CD8-positive, alpha-beta memory T cell (primary cell): ENCODE data around the gene MAP4K1. TPM values are rescaled to one million over a fixed set of nuclear protein-coding genes. Genes with fewer than 3 reads are reported as not detected.
A peak's percentile ranks its signal among the peaks of the same experiment; 100 is the strongest.
"Not testable (repeated sequence)": the region's sequence is repeated elsewhere in the genome, so short reads cannot be mapped to it uniquely, and the experiment has no call there.

Experiments
- CTCF ChIA-PET: fragments of 350-600 bp; sonication (Branson Sonifier 250); formaldehyde crosslinking; loops from one replicate; lab custom pipeline; 2021; ENCODE audit warnings: antibody characterized with exemption; lab: Charles Lee
- POLR2A ChIA-PET: fragments of 350-600 bp; sonication (Branson Sonifier 250); formaldehyde crosslinking; loops from one replicate; lab custom pipeline; 2021; ENCODE audit warnings: antibody characterized with exemption; lab: Charles Lee
- DNase-seq, 5 donors: peaks; one replicate each; pipeline versions ENCODE4 v3.0.0 to v3.0.0-alpha.2; 2020 to 2022; ENCODE audit warnings: mixed read lengths in 1 of 5
- H3K27ac ChIP-seq: one replicate; pipeline ENCODE4 v1.7.0; 2013; ENCODE audit warnings: low read depth, mild to moderate bottlenecking, low read length, moderate library complexity
- H3K27me3 ChIP-seq: 2 replicates; pipeline ENCODE4 v1.7.0; 2013; ENCODE audit warnings: low read length, mild to moderate bottlenecking; ENCODE audit not compliant: insufficient read depth, poor library complexity, severe bottlenecking
- H3K36me3 ChIP-seq: 2 replicates; pipeline ENCODE4 v1.7.0; 2013; ENCODE audit warnings: mild to moderate bottlenecking, low read length, moderate library complexity; ENCODE audit not compliant: insufficient read depth
- H3K4me1 ChIP-seq: 2 replicates; pipeline ENCODE4 v1.7.0; 2013; ENCODE audit warnings: mild to moderate bottlenecking, low read length, moderate library complexity; ENCODE audit not compliant: insufficient read depth
- H3K4me3 ChIP-seq: 2 replicates; pipeline ENCODE4 v1.7.0; 2013; ENCODE audit warnings: mild to moderate bottlenecking, low read length
- H3K9me3 ChIP-seq: 2 replicates; pipeline ENCODE4 v1.7.0; 2013; ENCODE audit warnings: mild to moderate bottlenecking, low read length
- H3K27ac Mint-ChIP-seq, 8 donors: one replicate each; pipeline ENCODE4 v1.8.0; 2020 to 2021; ENCODE audit warnings: mixed read lengths in 8 of 8, mild to moderate bottlenecking in 6 of 8, inconsistent platforms in 3 of 8, moderate library complexity in 3 of 8
- H3K27me3 Mint-ChIP-seq, 2 donors: one replicate each; pipeline ENCODE4 v1.8.0; 2020 to 2021; ENCODE audit warnings: mixed read lengths in 2 of 2, mild to moderate bottlenecking in 1 of 2, moderate library complexity in 1 of 2
- H3K36me3 Mint-ChIP-seq, 3 donors: one replicate each; pipeline ENCODE4 v1.8.0; 2020 to 2021; ENCODE audit warnings: mixed read lengths in 3 of 3, inconsistent platforms in 1 of 3, mild to moderate bottlenecking in 1 of 3
- H3K4me1 Mint-ChIP-seq, 3 donors: one replicate each; pipeline ENCODE4 v1.8.0; 2020 to 2021; ENCODE audit warnings: mixed read lengths in 3 of 3, inconsistent platforms in 1 of 3, mild to moderate bottlenecking in 1 of 3
- H3K4me3 Mint-ChIP-seq, 7 donors: one replicate each; pipeline ENCODE4 v1.8.0; 2020 to 2021; ENCODE audit warnings: mixed read lengths in 7 of 7, mild to moderate bottlenecking in 6 of 7, moderate library complexity in 4 of 7, inconsistent platforms in 2 of 7
- H3K9me3 Mint-ChIP-seq, 5 donors: one replicate each; pipeline ENCODE4 v1.8.0; 2020 to 2022; ENCODE audit warnings: mixed read lengths in 5 of 5, mild to moderate bottlenecking in 3 of 5, moderate library complexity in 2 of 5, inconsistent platforms in 1 of 5
- polyA plus RNA-seq: library from polyadenylated mRNA; unstranded; fragments of 300-500 nt; fragmentation: Illumina TruSeq; gene quantifications from one replicate; pipeline ENCODE4 v1.2.3, GENCODE V29; 2021
- total RNA-seq, 2 experiments: library from RNA; stranded (reverse); gene quantifications; one replicate each; pipeline ENCODE4 v1.2.3, GENCODE V29; 2021

Gene MAP4K1
- total and polyA plus RNA-seq, 3 experiments from 2014 or later, result 161 to 178 (median 162) TPM

GRCh38 chr19:38562096-38562495, 55.7 kb downstream of the MAP4K1 start:
- no peaks in the 10 kb centered on the region for H3K36me3 ChIP-seq
- no peak overlapping the region for H3K4me3 ChIP-seq
- Mint-ChIP-seq H3K36me3 (no peaks in the 10 kb centered on the region), H3K4me3 (peak overlapping the region in 6 of 7 donors; percentile 52 to 79 (median 62)), H3K27me3 (peaks cover 0 to 3% of the 10 kb centered on the region in 2 donors), H3K9me3 (no peaks in the 10 kb centered on the region), H3K4me1 (peaks cover 45 to 73% (median 61%) of the 10 kb centered on the region in 3 donors), H3K27ac (peak overlapping the region in 7 of 8 donors; percentile 0 to 90 (median 73))
- ChIA-PET POLR2A (no interaction called here), CTCF (interaction anchor here (1.2 to 1.4 kb wide), 2 partner anchors 17 to 72 kb away, joined by 4 read pairs; no protein-coding TSS in a partner anchor)
- no peaks in the 10 kb centered on the region for H3K9me3 ChIP-seq
- no peak for DNase-seq
- no peak overlapping the region for H3K27ac ChIP-seq
- H3K4me1 ChIP-seq, result peaks cover 21% of the 10 kb centered on the region
- no peaks in the 10 kb centered on the region for H3K27me3 ChIP-seq

GRCh38 chr19:38561658-38562057, 56.1 kb downstream of the MAP4K1 start:
- Histone ChIP-seq H3K4me3 (no peak overlapping the region), H3K9me3 (no peaks in the 10 kb centered on the region), H3K27me3 (no peaks in the 10 kb centered on the region), H3K36me3 (no peaks in the 10 kb centered on the region), H3K27ac (no peak overlapping the region), H3K4me1 (peaks cover 26% of the 10 kb centered on the region)
- H3K27ac Mint-ChIP-seq, result peak overlapping the region in 7 of 8 donors; percentile 0 to 94 (median 70)
- POLR2A ChIA-PET, result no interaction called here
- H3K36me3 Mint-ChIP-seq, result no peaks in the 10 kb centered on the region
- peaks cover 49 to 77% (median 65%) of the 10 kb centered on the region in 3 donors for H3K4me1 Mint-ChIP-seq
- CTCF ChIA-PET, result interaction anchor here (1.2 to 1.4 kb wide), 2 partner anchors 17 to 73 kb away, joined by 4 read pairs; no protein-coding TSS in a partner anchor
- H3K27me3 Mint-ChIP-seq, result peaks cover 0 to 3% of the 10 kb centered on the region in 2 donors
- H3K4me3 Mint-ChIP-seq, result peak overlapping the region; percentile 40 to 79 (median 62)
- H3K9me3 Mint-ChIP-seq, result no peaks in the 10 kb centered on the region
- no peak for DNase-seq

- peaks cover 51 to 79% (median 68%) of the 10 kb centered on the region in 3 donors for H3K4me1 Mint-ChIP-seq
- Histone ChIP-seq H3K9me3 (no peaks in the 10 kb centered on the region), H3K4me3 (no peak overlapping the region), H3K4me1 (peaks cover 31% of the 10 kb centered on the region), H3K27ac (no peak overlapping the region), H3K27me3 (no peaks in the 10 kb centered on the region), H3K36me3 (no peaks in the 10 kb centered on the region)
- DNase-seq, result no peak
- H3K4me3 Mint-ChIP-seq, result peak overlapping the region in 3 of 7 donors; percentile 40 to 79 (median 63)
- ChIA-PET POLR2A (interaction anchor here (0.6 kb wide), 2 partner anchors 57 to 87 kb away, joined by 3 read pairs; no protein-coding TSS in a partner anchor), CTCF (interaction anchor here (1.2 to 1.4 kb wide), 2 partner anchors 18 to 73 kb away, joined by 4 read pairs; no protein-coding TSS in a partner anchor)
- no peaks in the 10 kb centered on the region for H3K9me3 Mint-ChIP-seq
- peak overlapping the region in 3 of 8 donors; percentile 61 to 90 (median 73) for H3K27ac Mint-ChIP-seq
- H3K36me3 Mint-ChIP-seq, result no peaks in the 10 kb centered on the region
- peaks cover 0 to 3% of the 10 kb centered on the region in 2 donors for H3K27me3 Mint-ChIP-seq
Measured at GRCh38 chr19:38561053-38561606, 56.6 kb downstream of the MAP4K1 start.

- Mint-ChIP-seq H3K9me3 (no peaks in the 10 kb centered on the region), H3K4me3 (peak overlapping the region; percentile 64 to 84 (median 77)), H3K27ac (peak overlapping the region; percentile 73 to 92 (median 86))
Measured at GRCh38 chr19:38559428-38560401, 58.0 kb downstream of the MAP4K1 start.

GRCh38 chr19:38558933-38559332, 58.8 kb downstream of the MAP4K1 start:
- Mint-ChIP-seq H3K27ac (peak overlapping the region in 7 of 8 donors; percentile 44 to 91 (median 83)), H3K4me3 (peak overlapping the region in 5 of 7 donors; percentile 67 to 84 (median 77)), H3K4me1 (peaks cover 55 to 82% (median 78%) of the 10 kb centered on the region in 3 donors)
- CTCF ChIA-PET, result interaction anchor here (0.7 kb wide), 1 partner anchor 61 kb away, joined by 3 read pairs; no protein-coding TSS in a partner anchor
- H3K4me3 ChIP-seq, H3K36me3 Mint-ChIP-seq, H3K27me3 Mint-ChIP-seq, DNase-seq, H3K9me3 ChIP-seq, H3K9me3 Mint-ChIP-seq, H3K36me3 ChIP-seq, H3K27me3 ChIP-seq, H3K27ac ChIP-seq: not testable (repeated sequence)
- H3K4me1 ChIP-seq, result peaks cover 35% of the 10 kb centered on the region
- POLR2A ChIA-PET, result interaction anchor here (1.9 kb wide), 1 partner anchor 60 kb away, joined by 4 read pairs; the partner anchor contains the start of gene EIF3K

More at GRCh38 chr19:38559428-38560401, 58.0 kb downstream of the MAP4K1 start:
- Histone ChIP-seq H3K4me1 (peaks cover 31% of the 10 kb centered on the region), H3K36me3 (no peaks in the 10 kb centered on the region), H3K4me3 (peak overlapping the region; percentile 12), H3K9me3 (no peaks in the 10 kb centered on the region), H3K27me3 (no peaks in the 10 kb centered on the region), H3K27ac (no peak overlapping the region)
- POLR2A ChIA-PET, result interaction anchor here (1.9 kb wide), 1 partner anchor 59 kb away, joined by 4 read pairs; the partner anchor contains the start of gene EIF3K
- no peaks in the 10 kb centered on the region for H3K36me3 Mint-ChIP-seq
- peak in 3 of 5 donors; percentile 35 to 79 (median 66) for DNase-seq
- H3K27me3 Mint-ChIP-seq, result peaks cover 0 to 1% of the 10 kb centered on the region in 2 donors
- CTCF ChIA-PET, result interaction anchor here (0.7 to 1.1 kb wide), 2 partner anchors 60 to 157 kb away, joined by 3 to 4 read pairs; partner anchors contain the start of gene FAM98C
- H3K4me1 Mint-ChIP-seq, result peaks cover 54 to 82% (median 74%) of the 10 kb centered on the region in 3 donors

GRCh38 chr19:38557205-38557799, 60.5 kb downstream of the MAP4K1 start:
- H3K27me3 ChIP-seq, result no peaks in the 10 kb centered on the region
- H3K4me3 ChIP-seq, result no peak overlapping the region
- peaks cover 38% of the 10 kb centered on the region for H3K4me1 ChIP-seq
- H3K27ac ChIP-seq, result peak overlapping the region; percentile 43
- H3K36me3 ChIP-seq, result no peaks in the 10 kb centered on the region
- no peaks in the 10 kb centered on the region for H3K27me3 Mint-ChIP-seq
- H3K27ac Mint-ChIP-seq, result peak overlapping the region; percentile 2 to 90 (median 62)
- ChIA-PET POLR2A (interaction anchor here (0.6 to 0.8 kb wide), 4 partner anchors 60 to 320 kb away, joined by 3 to 5 read pairs (median 4); partner anchors contain the start of genes EIF3K and MAP4K1), CTCF (interaction anchor here (0.8 to 1.9 kb wide), 8 partner anchors 13 to 373 kb away, joined by 3 to 12 read pairs (median 3); partner anchors contain the start of genes EIF3K, MRPS12 and SARS2)
- no peaks in the 10 kb centered on the region for H3K9me3 ChIP-seq
- peaks cover 52 to 76% (median 71%) of the 10 kb centered on the region in 3 donors for H3K4me1 Mint-ChIP-seq
- no peaks in the 10 kb centered on the region for H3K9me3 Mint-ChIP-seq
- H3K36me3 Mint-ChIP-seq, result no peaks in the 10 kb centered on the region
- peak overlapping the region; percentile 2 to 86 (median 72) for H3K4me3 Mint-ChIP-seq
- DNase-seq, result peak in 4 of 5 donors; percentile 23 to 79 (median 37)
